Psoas muscle (tissue), 8 donors: ENCODE data around the gene FBXW8. TPM values are rescaled to one million over a fixed set of nuclear protein-coding genes. Genes with fewer than 3 reads are reported as not detected.

Experiments used
- ATAC-seq, 4 donors: fragments of 200-7000 bp; cut with Tn5 transposase; one replicate each; pipeline ENCODE4 v1.9.1; 2020; ENCODE audit warnings: moderate library complexity in 3 of 4, mild to moderate bottlenecking in 2 of 4
- DNase-seq, 2 donors: peaks; one replicate each; pipeline ENCODE4 v3.0.0-alpha.2; 2020
- H3K27ac ChIP-seq: fragments of 200-600 bp; one replicate; pipeline ENCODE4 v1.8.0; 2022
- H3K27me3 ChIP-seq, 3 donors: fragments of 200-600 bp in 1 of 3; one replicate each; pipeline versions ENCODE4 v1.6.1 to v1.8.0; 2013 to 2022; ENCODE audit warnings: low read length in 2 of 3, mild to moderate bottlenecking in 2 of 3, moderate library complexity in 1 of 3; ENCODE audit not compliant: insufficient read depth in 3 of 3
- H3K36me3 ChIP-seq, 2 donors: fragments of 200-600 bp in 1 of 2; one replicate each; pipeline versions ENCODE4 v1.6.1 to v1.8.0; 2013 to 2022; ENCODE audit warnings: low read depth in 1 of 2, mild to moderate bottlenecking in 1 of 2, moderate library complexity in 1 of 2; ENCODE audit not compliant: insufficient read depth in 1 of 2
- H3K4me1 ChIP-seq: fragments of 200-600 bp; one replicate; pipeline ENCODE4 v1.8.0; 2022
- H3K4me3 ChIP-seq: fragments of 200-600 bp; one replicate; pipeline ENCODE4 v1.8.0; 2022; ENCODE audit warnings: mild to moderate bottlenecking
- H3K9me3 ChIP-seq: fragments of 200-600 bp; one replicate; pipeline ENCODE4 v1.8.0; 2022
- WGBS, 3 donors: extraction: QIAGEN DNeasy Blood & Tissue Kit; methylation state at CpG; one replicate each; pipeline versions ENCODE4 v1.1.6 to v1.1.7; 2013; 5-methylcytosine and 5-hydroxymethylcytosine counted together
- intact Hi-C, 2 donors: fragments of 100-400 bp; cut with DNase I; formaldehyde crosslinking; loops; one replicate each; pipeline versions ENCODE4 v1.11.0 to v1.14.2; 2022
- polyA plus RNA-seq, 3 donors: library from polyadenylated mRNA; stranded (reverse); fragments of 200-250 nt; gene quantifications; one replicate each; pipeline ENCODE4 v1.2.3, GENCODE V29; 2013
- total RNA-seq, 4 donors: library from RNA; stranded (reverse); fragmentation: NEBNext Ultra II Directional in 2 of 4; extraction: Animal tissue kit (Norgen Biotek cat#: 25700) in 2 of 4; gene quantifications; one replicate each; pipeline versions ENCODE4 v1.2.1 to v1.2.4, GENCODE V29; 2021 to 2023
- TF ChIP-seq, protein P1 (sequence below): fragments of 200-600 bp; IDR thresholded peaks from one replicate; pipeline ENCODE4 v1.8.0; 2022; ENCODE audit warnings: antibody characterized with exemption
- donor health status: healthy with polysubstance abuse.
- donor health status: DM: no; HTN: no; CAD: no; lungs with moderate emphysema.
- donor health status: Bipolar disorder and iron deficiency.
- donor health status: healthy.
- donor health status: DM: yes; HTN: yes; CAD: no.
- donor health status: DM: no; HTN: no; CAD: no.
- donor health status: DM: no; HTN: no; CAD: no.
- donor health status: DM: yes; HTN: yes; CAD: no.

The FBXW8 gene
- total and polyA plus RNA-seq, 7 donors, result 1.1 to 5.7 (median 3.0) TPM

- ATAC-seq (no peak), DNase-seq (no peak)
- no peaks in the 10 kb centered on the region for H3K4me1 ChIP-seq
- peaks cover 0 to 3% (median 2%) of the 10 kb centered on the region in 3 donors for H3K27me3 ChIP-seq
- intact Hi-C loops, result no loop called here
- no peak overlapping the region for H3K4me3 ChIP-seq
- H3K27ac ChIP-seq, result peak overlapping the region; percentile 36
- no peaks in the 10 kb centered on the region for H3K9me3 ChIP-seq
- TF ChIP-seq, protein P1, sequence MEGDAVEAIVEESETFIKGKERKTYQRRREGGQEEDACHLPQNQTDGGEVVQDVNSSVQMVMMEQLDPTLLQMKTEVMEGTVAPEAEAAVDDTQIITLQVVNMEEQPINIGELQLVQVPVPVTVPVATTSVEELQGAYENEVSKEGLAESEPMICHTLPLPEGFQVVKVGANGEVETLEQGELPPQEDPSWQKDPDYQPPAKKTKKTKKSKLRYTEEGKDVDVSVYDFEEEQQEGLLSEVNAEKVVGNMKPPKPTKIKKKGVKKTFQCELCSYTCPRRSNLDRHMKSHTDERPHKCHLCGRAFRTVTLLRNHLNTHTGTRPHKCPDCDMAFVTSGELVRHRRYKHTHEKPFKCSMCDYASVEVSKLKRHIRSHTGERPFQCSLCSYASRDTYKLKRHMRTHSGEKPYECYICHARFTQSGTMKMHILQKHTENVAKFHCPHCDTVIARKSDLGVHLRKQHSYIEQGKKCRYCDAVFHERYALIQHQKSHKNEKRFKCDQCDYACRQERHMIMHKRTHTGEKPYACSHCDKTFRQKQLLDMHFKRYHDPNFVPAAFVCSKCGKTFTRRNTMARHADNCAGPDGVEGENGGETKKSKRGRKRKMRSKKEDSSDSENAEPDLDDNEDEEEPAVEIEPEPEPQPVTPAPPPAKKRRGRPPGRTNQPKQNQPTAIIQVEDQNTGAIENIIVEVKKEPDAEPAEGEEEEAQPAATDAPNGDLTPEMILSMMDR, result no peak
- 66 to 72% (median 67%) methylated on average over 9 of the region's 9 CpGs for WGBS, 3 donors
- H3K36me3 ChIP-seq, result no peaks in the 10 kb centered on the region
These were observed 137.8 kb downstream of the FBXW8 start for GRCh38 chr12:117048585-117048904.

DNA sequence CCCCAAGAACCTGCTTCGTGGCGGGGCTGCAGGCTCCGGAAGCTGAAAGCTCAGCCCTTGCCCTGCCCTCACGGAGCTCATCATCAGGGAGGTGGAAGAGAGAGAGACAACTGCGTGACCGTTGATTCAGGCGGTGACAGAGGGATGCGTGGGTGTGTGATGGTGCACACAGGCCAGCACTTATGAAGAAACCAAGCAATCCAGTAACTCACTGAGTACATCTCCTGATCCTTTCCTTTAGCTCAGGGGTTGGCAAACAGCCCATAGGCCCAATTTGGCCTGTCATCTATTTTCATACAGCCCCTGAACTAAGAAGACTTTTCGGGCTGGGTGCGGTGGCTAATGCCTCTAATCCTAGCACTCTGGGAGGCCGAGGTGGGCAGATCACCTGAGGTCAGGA is 138.5 kb downstream of the FBXW8 start:
- Histone ChIP-seq H3K27ac (peak overlapping the region; percentile 36), H3K4me3 (no peak overlapping the region), H3K4me1 (no peaks in the 10 kb centered on the region), H3K27me3 (peaks cover 0 to 3% (median 3%) of the 10 kb centered on the region in 3 donors), H3K9me3 (no peaks in the 10 kb centered on the region), H3K36me3 (no peaks in the 10 kb centered on the region)
- TF ChIP-seq, protein P1, result no peak
- no peak for ATAC-seq
- intact Hi-C loops, result no loop called here
- WGBS, 3 donors, result 76 to 81% (median 79%) methylated on average over 11 of the region's 11 CpGs
- no peak for DNase-seq

DNA sequence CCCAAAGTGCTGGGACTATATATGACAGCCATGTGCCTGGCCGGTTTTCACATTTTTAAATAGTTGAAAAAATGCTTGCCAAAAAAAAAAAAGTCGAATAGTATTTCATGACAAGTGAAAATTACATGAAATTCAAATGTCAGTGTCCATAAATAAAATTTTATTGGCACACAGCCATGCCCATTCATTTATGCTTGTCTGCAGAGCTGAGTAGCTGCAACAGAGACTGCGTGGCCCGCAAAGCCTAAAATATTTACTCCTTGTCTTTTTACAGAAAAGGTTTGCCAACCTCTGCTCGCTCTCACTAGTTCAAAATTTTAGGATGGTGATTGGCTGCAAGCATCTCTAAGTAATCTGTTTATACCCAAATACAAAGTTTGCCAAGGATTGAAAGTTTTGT is 139.3 kb downstream of the FBXW8 start:
- Histone ChIP-seq H3K9me3 (no peaks in the 10 kb centered on the region), H3K27me3 (peaks cover 0 to 3% (median 3%) of the 10 kb centered on the region in 3 donors), H3K27ac (no peak overlapping the region), H3K4me1 (no peaks in the 10 kb centered on the region), H3K4me3 (no peak overlapping the region), H3K36me3 (no peaks in the 10 kb centered on the region)
- no peak for DNase-seq
- TF ChIP-seq, protein P1, result no peak
- no peak for ATAC-seq
- 58 to 65% (median 62%) methylated on average over 5 of the region's 5 CpGs for WGBS, 3 donors
- intact Hi-C loops, result no loop called here

DNA sequence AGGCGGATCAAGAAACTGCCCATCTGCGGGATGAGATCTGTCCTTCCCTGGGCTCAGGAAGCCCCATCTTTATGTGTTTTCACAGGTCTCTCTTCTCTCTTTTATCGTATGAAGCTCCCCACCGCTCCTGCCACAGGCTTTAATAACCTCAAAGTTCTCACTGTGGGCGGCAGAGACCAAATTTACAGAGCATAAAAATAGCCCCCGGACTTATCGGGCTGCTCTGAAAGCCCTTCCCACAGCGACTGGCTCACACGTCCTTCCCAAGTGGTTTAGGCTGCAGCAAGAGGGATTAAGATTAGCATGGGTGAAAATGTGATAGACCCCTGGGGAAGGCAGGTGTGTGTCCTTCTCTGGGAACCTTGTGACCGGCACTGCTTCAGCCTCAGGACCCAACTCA is 140.6 kb downstream of the FBXW8 start:
- WGBS, 3 donors, result 62 to 66% (median 66%) methylated on average over 10 of the region's 10 CpGs
- Histone ChIP-seq H3K27ac (no peak overlapping the region), H3K9me3 (no peaks in the 10 kb centered on the region), H3K4me3 (no peak overlapping the region), H3K27me3 (peaks cover 0 to 3% (median 3%) of the 10 kb centered on the region in 3 donors), H3K36me3 (no peaks in the 10 kb centered on the region), H3K4me1 (no peaks in the 10 kb centered on the region)
- intact Hi-C loops, result no loop called here
- DNase-seq (no peak), ATAC-seq (no peak)
- TF ChIP-seq, protein P1, result no peak

DNA sequence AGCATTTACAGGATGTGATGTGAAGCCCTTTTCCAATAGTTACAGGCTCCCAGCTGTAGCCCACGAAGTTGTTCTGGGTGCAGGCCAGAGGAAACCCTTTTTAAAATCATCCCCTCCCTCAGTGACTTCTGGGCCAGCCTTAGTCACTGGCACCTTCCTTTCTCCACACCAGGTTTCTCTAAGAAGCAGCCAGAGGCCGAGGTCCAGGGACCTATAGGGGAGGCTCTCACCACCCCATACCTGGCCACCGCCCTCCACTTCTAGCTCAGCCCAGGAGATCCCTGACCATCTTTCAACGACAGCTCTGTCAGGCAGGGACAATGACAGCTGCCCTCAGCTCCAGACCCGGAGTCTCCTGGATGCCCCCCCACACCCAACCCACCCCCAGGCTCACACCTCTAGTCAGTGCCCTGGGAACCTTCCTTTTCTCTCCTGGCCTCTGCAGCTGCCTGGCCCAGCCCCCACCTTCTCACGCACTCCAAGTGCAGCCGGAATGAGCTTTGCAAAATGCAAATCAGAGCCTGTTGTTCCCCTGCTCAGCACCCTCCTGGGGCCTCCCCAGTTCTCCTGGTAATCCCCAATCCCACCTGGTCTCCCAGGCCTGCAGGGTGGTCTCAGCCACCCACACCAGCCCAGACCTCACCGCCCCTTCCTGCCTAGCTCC is 141.8 kb downstream of the FBXW8 start:
- 51 to 62% (median 57%) methylated on average over 8 of the region's 8 CpGs for WGBS, 3 donors
- Histone ChIP-seq H3K4me3 (no peak overlapping the region), H3K27ac (no peak overlapping the region), H3K4me1 (no peaks in the 10 kb centered on the region), H3K27me3 (peaks cover 0 to 5% (median 3%) of the 10 kb centered on the region in 3 donors), H3K9me3 (no peaks in the 10 kb centered on the region), H3K36me3 (no peaks in the 10 kb centered on the region)
- ATAC-seq (no peak), DNase-seq (no peak)
- intact Hi-C loops, result no loop called here
- TF ChIP-seq, protein P1, result no peak
